ENCODE measurements around the gene CNTNAP4.

- TF ChIP-seq, protein P1, sequence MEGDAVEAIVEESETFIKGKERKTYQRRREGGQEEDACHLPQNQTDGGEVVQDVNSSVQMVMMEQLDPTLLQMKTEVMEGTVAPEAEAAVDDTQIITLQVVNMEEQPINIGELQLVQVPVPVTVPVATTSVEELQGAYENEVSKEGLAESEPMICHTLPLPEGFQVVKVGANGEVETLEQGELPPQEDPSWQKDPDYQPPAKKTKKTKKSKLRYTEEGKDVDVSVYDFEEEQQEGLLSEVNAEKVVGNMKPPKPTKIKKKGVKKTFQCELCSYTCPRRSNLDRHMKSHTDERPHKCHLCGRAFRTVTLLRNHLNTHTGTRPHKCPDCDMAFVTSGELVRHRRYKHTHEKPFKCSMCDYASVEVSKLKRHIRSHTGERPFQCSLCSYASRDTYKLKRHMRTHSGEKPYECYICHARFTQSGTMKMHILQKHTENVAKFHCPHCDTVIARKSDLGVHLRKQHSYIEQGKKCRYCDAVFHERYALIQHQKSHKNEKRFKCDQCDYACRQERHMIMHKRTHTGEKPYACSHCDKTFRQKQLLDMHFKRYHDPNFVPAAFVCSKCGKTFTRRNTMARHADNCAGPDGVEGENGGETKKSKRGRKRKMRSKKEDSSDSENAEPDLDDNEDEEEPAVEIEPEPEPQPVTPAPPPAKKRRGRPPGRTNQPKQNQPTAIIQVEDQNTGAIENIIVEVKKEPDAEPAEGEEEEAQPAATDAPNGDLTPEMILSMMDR (IDR thresholded peaks at IDR 0.05; ENCODE audit: borderline replicate concordance, extremely low read depth, low read length, poor library complexity, severe bottlenecking): no peak
- TF ChIP-seq EZH2 (IDR thresholded peaks at IDR 0.05; ENCODE audit: borderline replicate concordance, low read depth, low read length, severe bottlenecking): no peak
These were observed 255.2 kb downstream of the CNTNAP4 start for GRCh38 chr16:76532188-76532973.

Measured in DND-41 (cell line).